DMS114 treated with DMSO at 0.1 percent for 48 hours (cell line): Measurements from ENCODE around the gene HRH3.

Experiments used
- DNase-seq: peaks from one replicate; lab custom pipeline; 2025; ENCODE audit not compliant: unreplicated experiment; lab: John Stamatoyannopoulos, UW

The HRH3 gene

DNA sequence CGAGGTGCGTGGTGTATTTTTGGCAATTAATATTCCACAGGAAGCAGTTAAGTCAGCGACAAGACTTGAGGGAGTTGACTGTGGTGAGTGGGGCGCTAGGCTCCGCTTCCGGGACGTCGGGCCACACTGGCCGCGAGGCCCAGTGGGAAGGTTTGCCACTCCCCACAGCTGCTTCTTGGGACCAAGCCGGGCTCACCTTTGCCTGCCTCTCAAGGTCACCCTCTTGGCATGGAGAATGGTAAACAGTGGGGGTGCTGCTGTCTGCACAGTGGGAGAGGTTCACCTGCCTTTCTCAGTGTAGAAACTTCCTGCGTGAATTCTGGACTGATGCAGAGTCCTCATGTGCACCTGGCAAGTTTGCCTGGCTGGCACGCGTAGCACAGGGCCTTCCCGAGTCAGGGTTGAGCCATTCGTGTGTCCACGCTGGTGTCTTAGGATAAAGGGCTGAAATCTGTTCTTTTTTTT is 24.6 kb upstream of the HRH3 start:
- no peak for DNase-seq

DNA sequence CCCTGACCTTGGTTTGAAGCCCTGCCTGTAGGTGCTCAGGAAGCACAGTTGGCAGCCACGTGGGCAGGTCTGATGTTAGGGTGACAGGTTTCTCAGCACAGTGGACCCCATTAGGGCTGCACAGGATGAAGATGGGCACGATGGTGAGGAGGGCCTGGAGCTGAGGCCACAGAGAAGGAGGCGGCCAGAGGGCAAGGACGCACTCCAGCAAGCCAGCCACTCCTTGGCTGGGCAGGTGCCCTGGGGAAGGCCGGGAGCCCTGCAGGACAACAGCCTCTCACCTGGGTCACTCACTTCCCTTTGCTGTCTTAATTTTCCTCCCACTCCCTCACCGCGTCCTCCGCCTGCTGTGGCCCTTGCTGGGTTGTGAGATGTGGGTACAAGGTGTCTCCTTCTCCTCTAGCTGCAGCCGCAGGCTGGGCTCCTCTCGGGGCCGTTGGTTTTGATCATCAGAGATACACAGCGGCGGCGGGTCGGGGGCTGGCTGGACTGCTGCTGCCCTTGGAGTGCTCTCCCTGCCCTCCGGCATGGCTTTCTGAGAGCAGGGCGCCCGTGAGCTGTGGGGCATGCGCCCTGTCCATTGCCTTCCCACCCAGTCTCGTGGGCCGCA is 23.9 kb upstream of the HRH3 start:
- no peak for DNase-seq

GRCh38 chr20:62243106-62243505 is 23.0 kb upstream of the HRH3 start:
- no peak for DNase-seq

GRCh38 chr20:62242176-62242575 is 22.1 kb upstream of the HRH3 start:
- DNase-seq: no peak

DNA sequence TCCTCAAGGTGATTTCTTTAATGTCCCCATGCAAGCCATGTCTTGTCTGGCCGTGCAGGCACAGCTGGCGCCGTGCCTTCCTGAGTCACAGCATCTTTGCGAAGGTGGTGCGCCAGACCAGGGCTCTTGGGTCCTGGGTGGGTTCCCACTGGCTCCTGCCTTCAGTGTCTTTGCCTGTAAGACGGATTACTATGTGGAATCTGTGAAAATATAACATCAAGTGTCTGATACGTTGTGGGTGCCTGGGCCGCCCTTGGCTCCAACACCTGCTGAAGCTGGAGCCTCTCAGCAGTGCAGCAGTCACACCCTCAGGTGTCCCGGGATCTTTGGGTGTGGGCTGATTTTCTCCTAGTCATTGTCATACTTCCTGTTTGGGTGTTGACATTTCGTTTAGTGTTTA is 21.4 kb upstream of the HRH3 start:
- DNase-seq: no peak

- no peak for DNase-seq
These were observed 20.1 kb upstream of the HRH3 start for GRCh38 chr20:62240020-62240685.

DNA sequence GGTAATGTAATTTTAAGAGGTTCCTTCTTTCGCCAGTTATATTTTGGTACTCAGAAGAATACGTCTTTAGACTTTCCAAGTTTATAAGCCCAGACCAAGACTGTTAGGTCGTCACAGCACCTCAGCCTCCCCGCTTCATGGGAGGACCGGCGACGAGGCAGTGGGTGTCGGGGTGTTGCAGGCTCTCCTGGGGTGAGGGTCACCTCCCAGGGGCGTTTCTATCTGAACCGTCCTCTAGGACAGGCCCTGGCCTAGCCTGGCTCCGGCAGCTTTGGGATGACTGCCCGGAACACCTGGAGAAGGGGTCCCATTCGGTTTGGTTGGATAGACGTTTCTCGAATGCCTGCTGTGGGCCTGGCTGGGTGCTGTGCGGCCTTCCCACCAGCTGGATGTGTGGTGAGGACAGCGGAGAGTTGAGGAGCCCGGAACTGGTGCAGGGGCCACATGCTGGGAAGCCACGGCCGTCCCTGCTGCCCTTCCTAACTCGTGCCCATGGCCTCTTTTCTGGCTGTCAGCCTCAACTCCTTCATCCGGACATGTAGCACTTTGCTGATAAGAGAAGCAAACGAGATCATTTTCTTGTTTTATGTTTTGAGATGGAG is 19.3 kb upstream of the HRH3 start:
- DNase-seq: no peak

GRCh38 chr20:62238569-62239277 is 18.6 kb upstream of the HRH3 start:
- DNase-seq: no peak

DNA sequence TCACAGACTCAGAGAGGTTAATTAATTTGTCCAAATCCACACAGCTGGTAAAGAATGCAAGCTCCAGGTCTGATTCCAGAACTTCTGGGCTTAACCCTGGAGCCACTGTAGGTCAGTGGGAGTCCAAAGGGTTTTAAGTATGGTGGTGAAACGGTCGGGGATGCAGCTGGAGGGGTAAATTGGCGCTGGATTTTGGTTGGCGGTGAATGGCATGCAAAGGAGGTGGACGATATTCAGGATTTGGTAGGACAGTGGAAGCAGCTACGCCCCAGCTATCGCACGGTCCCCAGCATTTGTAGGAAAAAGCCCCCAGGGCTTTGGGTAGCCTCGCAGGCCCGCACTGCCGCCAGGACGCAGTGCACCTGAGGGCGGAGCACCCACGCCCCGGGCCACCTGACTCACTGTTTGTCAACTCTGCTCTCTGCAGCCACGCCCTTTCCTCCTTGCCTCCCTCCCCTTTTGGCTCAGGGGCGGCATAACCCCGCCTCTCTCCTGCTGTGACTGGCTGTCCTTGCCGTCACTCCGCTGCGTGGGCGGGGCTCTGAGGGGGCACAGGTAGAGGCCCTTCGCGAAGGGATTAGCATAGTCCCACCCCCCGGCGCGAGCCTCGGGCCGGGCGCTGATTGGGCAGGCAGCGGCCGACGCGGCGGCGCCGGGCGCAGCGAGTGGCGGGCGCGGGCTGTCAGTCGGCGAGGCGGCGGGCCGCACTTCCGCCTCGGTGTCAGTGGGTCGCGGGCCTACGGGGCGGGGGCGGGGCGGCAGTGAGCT is 17.9 kb upstream of the HRH3 start, which contains the start of gene OSBPL2:
Gene OSBPL2, plus strand, starts transcription at position 721 of the 768 bp plus-strand sequence. CDS start 17,664 bp downstream, outside the sequence.
- DNase-seq: peak; percentile 92

DNA sequence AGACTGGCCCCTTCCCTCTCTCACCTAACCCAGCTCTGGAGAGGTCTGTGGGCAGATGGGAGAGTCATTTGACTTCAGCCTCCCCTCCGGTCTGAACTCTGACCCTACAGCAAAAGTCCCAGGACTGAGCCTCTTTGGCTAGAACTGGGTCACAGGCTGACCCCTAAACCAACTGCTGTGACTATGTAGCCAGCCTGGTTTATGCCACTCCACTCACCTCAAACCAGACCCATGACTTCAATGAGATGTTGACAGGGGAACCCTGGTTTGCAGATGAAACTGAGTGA is 17.4 kb upstream of the HRH3 start:
- no peak for DNase-seq

- no peak for DNase-seq
These were observed 16.9 kb upstream of the HRH3 start for GRCh38 chr20:62236766-62237513.

DNA sequence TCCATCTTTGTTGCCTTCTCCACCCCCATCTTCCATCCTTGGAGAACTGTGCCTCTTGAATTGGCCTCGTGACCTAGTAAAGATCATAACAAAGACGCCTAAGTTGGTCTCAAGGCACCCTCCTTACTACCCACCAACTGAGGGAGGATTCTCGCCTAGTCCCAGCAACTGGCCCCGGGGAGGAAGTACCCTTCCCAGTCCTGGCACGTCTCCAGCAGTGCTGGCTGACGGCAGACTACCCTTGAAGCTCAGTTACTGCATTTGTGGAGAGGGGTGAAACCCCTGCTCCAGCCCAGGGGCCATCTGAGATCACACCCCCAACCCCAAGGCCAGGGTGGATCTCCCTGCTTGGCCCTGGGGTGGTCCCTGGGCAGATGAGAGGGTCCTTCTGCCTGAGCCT is 16.1 kb upstream of the HRH3 start:
- no peak for DNase-seq

- no peak for DNase-seq
These were observed 15.7 kb upstream of the HRH3 start for GRCh38 chr20:62235777-62236157.

DNA sequence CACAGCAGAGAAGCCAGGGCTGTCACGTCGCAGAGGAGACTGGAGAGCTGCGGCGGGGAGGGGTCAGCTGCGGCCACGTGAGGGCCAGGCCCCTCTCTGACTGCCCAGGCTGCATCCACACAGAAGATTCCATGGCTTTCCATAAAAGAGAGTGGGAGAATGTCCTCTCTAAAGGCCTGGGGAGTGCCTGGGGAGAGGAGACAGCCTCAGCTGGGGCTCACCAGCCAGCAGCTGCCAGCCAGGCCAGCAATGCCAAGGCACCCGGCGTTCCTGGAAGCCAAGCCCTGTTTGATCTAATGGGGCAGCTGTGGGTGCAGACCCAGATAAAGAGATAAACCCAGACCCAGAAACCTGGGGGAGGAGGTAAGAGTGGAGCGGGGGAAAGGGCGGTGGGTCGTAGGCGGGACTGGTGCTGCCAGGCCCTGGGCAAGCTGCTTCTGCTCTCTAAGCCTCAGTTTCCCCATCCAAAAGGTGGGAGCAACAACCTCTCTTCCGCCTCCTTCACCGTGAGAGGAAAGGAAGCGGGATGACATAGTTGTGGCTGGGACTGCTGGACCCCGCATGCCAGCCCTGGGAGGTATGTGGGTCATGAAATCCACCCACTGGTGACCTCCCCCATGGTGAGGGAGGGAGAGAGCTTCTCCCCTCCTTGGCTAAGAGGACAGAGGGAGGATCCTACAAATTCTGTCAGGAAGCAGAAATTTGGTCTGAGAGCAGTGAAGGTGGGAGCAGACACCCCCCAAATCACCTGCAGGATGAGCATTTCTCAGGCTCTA is 15.1 kb upstream of the HRH3 start:
- no peak for DNase-seq

GRCh38 chr20:62234339-62234738 is 14.3 kb upstream of the HRH3 start:
- DNase-seq: no peak

- no peak for DNase-seq
These were observed 13.6 kb upstream of the HRH3 start for GRCh38 chr20:62233684-62234083.

- no peak for DNase-seq
These were observed 12.9 kb upstream of the HRH3 start for GRCh38 chr20:62232770-62233645.

GRCh38 chr20:62232194-62232593 is 12.1 kb upstream of the HRH3 start:
- DNase-seq: no peak

DNA sequence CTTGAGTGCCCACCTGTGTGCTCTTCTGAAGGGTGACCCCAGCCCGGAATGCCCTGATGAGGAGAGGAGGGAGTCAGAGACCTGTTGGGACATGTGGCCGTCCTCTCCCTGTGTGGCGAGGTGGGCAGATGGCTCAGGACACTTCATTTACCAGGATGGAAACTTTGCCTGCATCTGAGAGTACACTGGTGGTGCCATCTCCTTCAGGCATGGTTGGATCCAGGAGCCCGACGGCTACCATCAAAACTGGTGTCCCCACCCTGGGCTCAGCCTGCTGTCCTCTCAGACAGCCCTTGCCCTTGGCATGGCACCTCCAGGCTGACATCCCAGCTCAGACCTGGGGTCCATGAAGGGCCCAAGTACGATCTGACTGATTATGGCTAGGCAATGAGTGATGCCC is 11.2 kb upstream of the HRH3 start:
- DNase-seq: no peak
